SK-N-SH (cell line): ENCODE results near the gene PCDH17. TPM values are rescaled to one million over a fixed set of nuclear protein-coding genes. Genes with fewer than 3 reads are reported as not detected.

ENCODE experiments used
- CTCF ChIA-PET: fragments of 300-600, 350-600 bp; formaldehyde crosslinking; extraction: SDS; loops from one replicate; lab custom pipeline; 2021; lab: Yijun Ruan, JAX
- POLR2A ChIA-PET: fragments of 350-600 bp; sonication (Branson Sonifier 250); formaldehyde crosslinking; extraction: SDS; loops from one replicate; lab custom pipeline; 2020; ENCODE audit warnings: antibody characterized with exemption, inconsistent platforms; lab: Yijun Ruan, JAX
- DNase-seq: peaks from one replicate; pipeline ENCODE4 v3.0.0; 2012
- H2AFZ ChIP-seq: fragments of 200-600 bp; sonication (generic); 2 replicates; pipeline ENCODE4 v1.8.1; 2016; ENCODE audit warnings: antibody characterized with exemption, mild to moderate bottlenecking, low read depth
- H3F3A ChIP-seq: fragments of 200-600 bp; sonication (generic); replicated peaks from 2 replicates; pipeline ENCODE3; 2016; ENCODE audit warnings: antibody characterized with exemption, mild to moderate bottlenecking; ENCODE audit not compliant: insufficient read depth
- H3K27ac ChIP-seq, 2 experiments: fragments of 200-500 bp in 1 of 2; fragments of 200-600 bp in 1 of 2; sonication (Bioruptor generic) in 1 of 2; sonication (generic), shearing (Covaris generic) in 1 of 2; 2 replicates each; pipeline versions ENCODE4 v1.5.1 to v1.6.1; 2014 to 2016; ENCODE audit warnings: low read depth in 2 of 2, inconsistent platforms in 1 of 2, low read length in 1 of 2, mild to moderate bottlenecking in 1 of 2, mixed read lengths in 1 of 2
- H3K27me3 ChIP-seq: fragments of 200-600 bp; sonication (generic), shearing (Covaris generic); 2 replicates; pipeline ENCODE4 v1.6.1; 2016; ENCODE audit warnings: mixed run types; ENCODE audit not compliant: insufficient read depth
- H3K36me3 ChIP-seq, 2 experiments: fragments of 200-500 bp in 1 of 2; fragments of 200-600 bp in 1 of 2; sonication (Bioruptor generic) in 1 of 2; sonication (generic) in 1 of 2; replicated peaks in 1 of 2; 2 replicates each; pipeline versions ENCODE3 to v1.5.1; 2014 to 2016; ENCODE audit warnings: low read length in 1 of 2, mild to moderate bottlenecking in 1 of 2; ENCODE audit not compliant: insufficient read depth in 2 of 2, control insufficient read depth in 1 of 2
- H3K4me1 ChIP-seq, 2 experiments: fragments of 200-500 bp in 1 of 2; fragments of 200-600 bp in 1 of 2; sonication (Bioruptor generic) in 1 of 2; sonication (generic), shearing (Covaris generic) in 1 of 2; 2 replicates each; pipeline versions ENCODE4 v1.5.1 to v1.6.1; 2014 to 2016; ENCODE audit warnings: low read depth in 1 of 2, low read length in 1 of 2, mixed run types in 1 of 2; ENCODE audit not compliant: insufficient read depth in 2 of 2, control insufficient read depth in 1 of 2
- H3K4me2 ChIP-seq: fragments of 200-600 bp; sonication (generic), shearing (Covaris generic); 2 replicates; pipeline ENCODE4 v1.6.1; 2017; ENCODE audit warnings: mixed run types
- H3K4me3 ChIP-seq, 2 experiments: fragments of 200-500 bp in 1 of 2; fragments of 200-600 bp in 1 of 2; sonication (Bioruptor generic) in 1 of 2; sonication (generic), shearing (Covaris generic) in 1 of 2; 2 replicates each; pipeline versions ENCODE4 v1.5.1 to v1.8.1; 2014 to 2016; ENCODE audit warnings: low read depth in 2 of 2, inconsistent platforms in 1 of 2, low read length in 1 of 2, mild to moderate bottlenecking in 1 of 2, mixed read lengths in 1 of 2, moderate library complexity in 1 of 2
- H3K79me2 ChIP-seq: fragments of 200-600 bp; sonication (generic); 2 replicates; pipeline ENCODE4 v1.8.1; 2017; ENCODE audit warnings: mild to moderate bottlenecking; ENCODE audit not compliant: insufficient read depth
- H3K9ac ChIP-seq: fragments of 200-600 bp; sonication (generic); 2 replicates; pipeline ENCODE4 v1.6.1; 2017; ENCODE audit warnings: mixed run types
- H3K9me2 ChIP-seq: fragments of 200-600 bp; sonication (generic); 2 replicates; pipeline ENCODE4 v1.6.1; 2017; ENCODE audit warnings: mixed run types
- H3K9me3 ChIP-seq: fragments of 200-600 bp; sonication (generic); 2 replicates; pipeline ENCODE4 v1.6.1; 2017; ENCODE audit warnings: mixed run types, mild to moderate bottlenecking, moderate library complexity
- H4K20me1 ChIP-seq: fragments of 200-600 bp; sonication (generic); 2 replicates; pipeline ENCODE4 v1.6.1; 2017; ENCODE audit warnings: mild to moderate bottlenecking, mixed run types; ENCODE audit not compliant: insufficient read depth
- FOXJ3 ChIP-seq: sonication (generic); formaldehyde crosslinking; IDR thresholded peaks from 2 replicates; pipeline ENCODE4 v1.5.1; 2020; ENCODE audit warnings: mild to moderate bottlenecking, missing genetic modification reagents
- FOXM1 ChIP-seq: IDR thresholded peaks from 2 replicates; pipeline ENCODE4 v1.4.0; 2012; ENCODE audit warnings: low read depth, mild to moderate bottlenecking
- NRF1 ChIP-seq: IDR thresholded peaks from 2 replicates; pipeline ENCODE4 v1.6.1; 2012; ENCODE audit warnings: low read depth, mild to moderate bottlenecking, low read length
- POLR2AphosphoS5 ChIP-seq: IDR thresholded peaks from 2 replicates; pipeline ENCODE4 v1.6.1; 2012; ENCODE audit warnings: low read depth, low read length
- RCOR1 ChIP-seq: fragments of 150-350 bp; IDR thresholded peaks from 2 replicates; pipeline ENCODE4 v1.6.1; 2017; ENCODE audit warnings: antibody characterized with exemption, low read length
- RFX5 ChIP-seq: IDR thresholded peaks from 2 replicates; pipeline ENCODE4 v1.6.1; 2012; ENCODE audit warnings: mild to moderate bottlenecking, improper control_type of control experiment, low read length
- SIN3A ChIP-seq: IDR thresholded peaks from 2 replicates; pipeline ENCODE4 v1.6.1; 2012; ENCODE audit warnings: low read depth, mild to moderate bottlenecking, low read length, moderate library complexity, borderline replicate concordance
- TAF1 ChIP-seq: IDR thresholded peaks from 2 replicates; pipeline ENCODE4 v1.6.1; 2012; ENCODE audit warnings: low read depth, mild to moderate bottlenecking, low read length, moderate library complexity, borderline replicate concordance
- TCF12 ChIP-seq: IDR thresholded peaks from 2 replicates; pipeline ENCODE4 v1.4.0; 2012
- TEAD4 ChIP-seq: IDR thresholded peaks from 2 replicates; pipeline ENCODE4 v1.4.0; 2012; ENCODE audit warnings: mild to moderate bottlenecking, borderline replicate concordance; ENCODE audit not compliant: insufficient read depth
- YY1 ChIP-seq: IDR thresholded peaks from 2 replicates; pipeline ENCODE4 v1.4.0; 2012; ENCODE audit warnings: low read depth, mild to moderate bottlenecking
- WGBS: methylation state at CpG from one replicate; pipeline ENCODE4 v1.1.6; 2017; ENCODE audit warnings: low lambda C conversion rate; 5-methylcytosine and 5-hydroxymethylcytosine counted together
- polyA plus RNA-seq, 3 experiments: library from polyadenylated mRNA; depleted of rRNA; stranded (reverse); fragments of >200 nt; gene quantifications; 2 replicates each; pipeline ENCODE4 v1.2.3, GENCODE V29; 2012
- TF ChIP-seq, protein P1 (sequence below): fragments of 150-350 bp; IDR thresholded peaks from 2 replicates; pipeline ENCODE4 v1.6.1; 2016; ENCODE audit warnings: mild to moderate bottlenecking, low read depth, low read length
- TF ChIP-seq, protein P2 (sequence below): IDR thresholded peaks from 2 replicates; pipeline ENCODE4 v1.6.1; 2012; ENCODE audit warnings: mild to moderate bottlenecking, low read depth, low read length, moderate library complexity
- TF ChIP-seq, protein P3 (sequence below): IDR thresholded peaks from 2 replicates; pipeline ENCODE4 v1.4.0; 2012; ENCODE audit warnings: low read depth
- TF ChIP-seq, protein P4 (sequence below): IDR thresholded peaks from 2 replicates; pipeline ENCODE4 v1.4.0; 2012; ENCODE audit warnings: low read depth, borderline replicate concordance

PCDH17 gene
- polyA plus RNA-seq, 1 of the 3 experiments (the other 2 are of a cell fraction) = 0.13 TPM

DNA sequence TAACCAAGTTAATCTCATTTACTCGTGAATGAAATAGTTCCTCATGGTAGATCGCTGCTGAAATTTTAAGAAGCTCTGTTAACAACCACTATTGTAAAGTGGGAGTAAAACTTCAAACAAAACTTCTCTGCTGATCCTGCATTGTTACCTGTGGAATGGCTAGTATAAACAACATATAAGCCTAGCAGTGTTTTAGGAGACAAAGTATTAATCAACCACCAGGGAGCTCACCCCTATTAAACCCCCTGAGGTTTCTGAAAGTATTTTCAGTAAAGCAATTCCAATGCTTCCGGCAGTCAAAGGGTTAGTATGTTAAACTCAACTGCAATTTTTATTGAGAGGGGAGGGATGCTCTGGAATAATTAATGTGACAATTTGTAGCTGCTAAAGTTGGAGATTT lies 30.0 kb upstream of the PCDH17 start:
- Histone ChIP-seq H4K20me1 (no peaks in the 10 kb centered on the region), H3K79me2 (no peaks in the 10 kb centered on the region), H3F3A (no peaks in the 10 kb centered on the region), H3K27ac (no peak overlapping the region), H2AFZ (no peak overlapping the region), H3K9ac (no peak overlapping the region), H3K9me3 (no peaks in the 10 kb centered on the region), H3K4me2 (no peak overlapping the region), H3K4me3 (no peak overlapping the region), H3K27me3 (no peaks in the 10 kb centered on the region), H3K4me1 (no peaks in the 10 kb centered on the region), H3K36me3 (no peaks in the 10 kb centered on the region), H3K9me2 (no peaks in the 10 kb centered on the region)
- no peak for TF ChIP-seq POLR2AphosphoS5
- TF ChIP-seq TEAD4 = no peak
- TF ChIP-seq YY1 = no peak
- TF ChIP-seq NRF1 = no peak
- no peak for TF ChIP-seq TCF12
- TF ChIP-seq FOXM1 = no peak
- TF ChIP-seq, protein P1, sequence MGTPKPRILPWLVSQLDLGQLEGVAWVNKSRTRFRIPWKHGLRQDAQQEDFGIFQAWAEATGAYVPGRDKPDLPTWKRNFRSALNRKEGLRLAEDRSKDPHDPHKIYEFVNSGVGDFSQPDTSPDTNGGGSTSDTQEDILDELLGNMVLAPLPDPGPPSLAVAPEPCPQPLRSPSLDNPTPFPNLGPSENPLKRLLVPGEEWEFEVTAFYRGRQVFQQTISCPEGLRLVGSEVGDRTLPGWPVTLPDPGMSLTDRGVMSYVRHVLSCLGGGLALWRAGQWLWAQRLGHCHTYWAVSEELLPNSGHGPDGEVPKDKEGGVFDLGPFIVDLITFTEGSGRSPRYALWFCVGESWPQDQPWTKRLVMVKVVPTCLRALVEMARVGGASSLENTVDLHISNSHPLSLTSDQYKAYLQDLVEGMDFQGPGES = no peak
- TF ChIP-seq, protein P2, sequence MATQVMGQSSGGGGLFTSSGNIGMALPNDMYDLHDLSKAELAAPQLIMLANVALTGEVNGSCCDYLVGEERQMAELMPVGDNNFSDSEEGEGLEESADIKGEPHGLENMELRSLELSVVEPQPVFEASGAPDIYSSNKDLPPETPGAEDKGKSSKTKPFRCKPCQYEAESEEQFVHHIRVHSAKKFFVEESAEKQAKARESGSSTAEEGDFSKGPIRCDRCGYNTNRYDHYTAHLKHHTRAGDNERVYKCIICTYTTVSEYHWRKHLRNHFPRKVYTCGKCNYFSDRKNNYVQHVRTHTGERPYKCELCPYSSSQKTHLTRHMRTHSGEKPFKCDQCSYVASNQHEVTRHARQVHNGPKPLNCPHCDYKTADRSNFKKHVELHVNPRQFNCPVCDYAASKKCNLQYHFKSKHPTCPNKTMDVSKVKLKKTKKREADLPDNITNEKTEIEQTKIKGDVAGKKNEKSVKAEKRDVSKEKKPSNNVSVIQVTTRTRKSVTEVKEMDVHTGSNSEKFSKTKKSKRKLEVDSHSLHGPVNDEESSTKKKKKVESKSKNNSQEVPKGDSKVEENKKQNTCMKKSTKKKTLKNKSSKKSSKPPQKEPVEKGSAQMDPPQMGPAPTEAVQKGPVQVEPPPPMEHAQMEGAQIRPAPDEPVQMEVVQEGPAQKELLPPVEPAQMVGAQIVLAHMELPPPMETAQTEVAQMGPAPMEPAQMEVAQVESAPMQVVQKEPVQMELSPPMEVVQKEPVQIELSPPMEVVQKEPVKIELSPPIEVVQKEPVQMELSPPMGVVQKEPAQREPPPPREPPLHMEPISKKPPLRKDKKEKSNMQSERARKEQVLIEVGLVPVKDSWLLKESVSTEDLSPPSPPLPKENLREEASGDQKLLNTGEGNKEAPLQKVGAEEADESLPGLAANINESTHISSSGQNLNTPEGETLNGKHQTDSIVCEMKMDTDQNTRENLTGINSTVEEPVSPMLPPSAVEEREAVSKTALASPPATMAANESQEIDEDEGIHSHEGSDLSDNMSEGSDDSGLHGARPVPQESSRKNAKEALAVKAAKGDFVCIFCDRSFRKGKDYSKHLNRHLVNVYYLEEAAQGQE = no peak
- TF ChIP-seq FOXJ3 (CRISPR knock-in tag) = no peak
- POLR2A ChIA-PET = no interaction called here
- CTCF ChIA-PET = interaction anchor here (0.6 to 1.8 kb wide), 3 partner anchors 10 to 1520 kb away, joined by 3 to 8 read pairs (median 3); no protein-coding TSS in a partner anchor
- 42% methylated on average over 3 of the region's 3 CpGs for WGBS
- DNase-seq = no peak

DNA sequence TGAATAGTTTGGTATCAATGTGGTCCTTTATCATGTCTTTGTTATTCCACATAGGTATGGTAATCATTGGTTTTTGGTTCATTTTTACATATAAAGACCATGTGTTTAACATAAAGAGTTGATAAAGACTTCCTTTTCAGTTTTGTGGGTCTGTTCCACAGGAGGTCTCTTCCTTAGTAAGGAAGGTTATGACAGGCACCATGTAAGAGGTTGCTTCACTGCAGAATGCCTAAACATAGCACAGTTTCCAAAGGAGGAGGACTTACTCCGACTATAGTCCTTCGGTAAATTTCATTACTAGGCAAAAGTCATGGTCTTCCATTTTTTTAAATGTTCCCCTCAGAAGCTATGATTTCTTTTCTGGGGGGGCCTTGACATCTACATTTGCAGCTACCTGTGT lies 27.1 kb upstream of the PCDH17 start:
- Histone ChIP-seq H3K4me2 (no peak overlapping the region), H2AFZ (no peak overlapping the region), H3K79me2 (no peaks in the 10 kb centered on the region), H3K9me3 (no peaks in the 10 kb centered on the region), H3K4me1 (no peaks in the 10 kb centered on the region), H3K4me3 (no peak overlapping the region), H3K36me3 (no peaks in the 10 kb centered on the region), H3F3A (no peaks in the 10 kb centered on the region), H3K27me3 (no peaks in the 10 kb centered on the region), H3K9ac (no peak overlapping the region), H4K20me1 (no peaks in the 10 kb centered on the region), H3K27ac (no peak overlapping the region), H3K9me2 (no peaks in the 10 kb centered on the region)
- WGBS = 83% methylated on average over 2 of the region's 2 CpGs
- ChIA-PET CTCF (interaction anchor here (1.8 to 2.1 kb wide), 2 partner anchors 20 to 24 kb away, joined by 8 to 9 read pairs; no protein-coding TSS in a partner anchor), POLR2A (no interaction called here)
- no peak for TF ChIP-seq TCF12
- TF ChIP-seq, protein P3, sequence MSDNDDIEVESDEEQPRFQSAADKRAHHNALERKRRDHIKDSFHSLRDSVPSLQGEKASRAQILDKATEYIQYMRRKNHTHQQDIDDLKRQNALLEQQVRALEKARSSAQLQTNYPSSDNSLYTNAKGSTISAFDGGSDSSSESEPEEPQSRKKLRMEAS = no peak
- TF ChIP-seq, protein P4, sequence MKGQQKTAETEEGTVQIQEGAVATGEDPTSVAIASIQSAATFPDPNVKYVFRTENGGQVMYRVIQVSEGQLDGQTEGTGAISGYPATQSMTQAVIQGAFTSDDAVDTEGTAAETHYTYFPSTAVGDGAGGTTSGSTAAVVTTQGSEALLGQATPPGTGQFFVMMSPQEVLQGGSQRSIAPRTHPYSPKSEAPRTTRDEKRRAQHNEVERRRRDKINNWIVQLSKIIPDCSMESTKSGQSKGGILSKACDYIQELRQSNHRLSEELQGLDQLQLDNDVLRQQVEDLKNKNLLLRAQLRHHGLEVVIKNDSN = no peak
- TF ChIP-seq RCOR1 = no peak
- TF ChIP-seq RFX5 = no peak
- TF ChIP-seq TAF1 = no peak
- no peak for TF ChIP-seq SIN3A
- TF ChIP-seq POLR2AphosphoS5 = no peak
- DNase-seq = no peak
